GM12878 (cell line): ENCODE results near the gene CRTC3.

Experiments used
- FOS ChIP-seq: IDR thresholded peaks from 3 replicates; pipeline ENCODE4 v1.6.1; 2011; ENCODE audit warnings: borderline replicate concordance; ENCODE audit not compliant: insufficient read length; ENCODE audit errors: extremely low read depth
- HDAC2 ChIP-seq: fragments of 200-600 bp; sonication (generic); IDR thresholded peaks from 2 replicates; pipeline ENCODE4 v1.6.1; 2017
- MTA2 ChIP-seq: fragments of 450-650 bp; IDR thresholded peaks from 2 replicates; pipeline ENCODE4 v1.6.1; 2016; ENCODE audit warnings: low read depth, mild to moderate bottlenecking, moderate library complexity
- RAD21 ChIP-seq: IDR thresholded peaks from 2 replicates; pipeline ENCODE4 v1.6.1; 2011; ENCODE audit warnings: mild to moderate bottlenecking, low read depth, low read length, moderate library complexity; ENCODE audit not compliant: insufficient read depth
- TF ChIP-seq, protein P1 (sequence below), 3 experiments: IDR thresholded peaks in 2 of 3; conservative IDR thresholded peaks in 1 of 3; 2 replicates each; pipeline ENCODE4 v1.5.1; 2011; ENCODE audit warnings: low read depth in 3 of 3, low read length in 3 of 3, mild to moderate bottlenecking in 3 of 3, control low read depth in 2 of 3, moderate library complexity in 2 of 3, inconsistent platforms in 1 of 3, mixed read lengths in 1 of 3; ENCODE audit not compliant: control insufficient read depth in 2 of 3, insufficient read depth in 1 of 3; ENCODE audit errors: extremely low read depth in 1 of 3
- TF ChIP-seq, protein P2 (sequence below): IDR thresholded peaks from 2 replicates; pipeline ENCODE4 v1.6.1; 2012; ENCODE audit warnings: low read length, inconsistent platforms

DNA sequence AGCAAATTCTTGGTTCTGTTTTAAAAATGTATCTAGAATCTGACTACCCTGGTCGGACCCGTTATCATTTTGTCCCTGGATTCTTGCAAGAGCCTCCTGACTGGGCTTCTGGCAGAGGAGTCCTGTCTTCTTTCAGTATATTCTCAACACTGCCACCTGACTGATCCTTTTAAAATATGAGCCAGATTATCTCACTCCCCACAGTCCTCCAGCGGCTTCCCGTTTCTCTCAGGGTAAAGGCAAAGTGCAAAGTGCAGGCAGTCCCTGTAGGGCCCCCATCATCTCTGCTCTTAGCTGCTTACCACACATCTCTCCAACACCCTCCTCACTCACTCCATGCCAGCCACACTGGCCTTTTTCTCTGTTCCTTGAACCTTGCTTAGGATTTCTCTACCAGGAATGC is 28.4 kb downstream of the CRTC3 start:
- TF ChIP-seq HDAC2 (no peak), RAD21 (no peak), MTA2 (no peak), FOS (no peak)
- TF ChIP-seq, protein P1, sequence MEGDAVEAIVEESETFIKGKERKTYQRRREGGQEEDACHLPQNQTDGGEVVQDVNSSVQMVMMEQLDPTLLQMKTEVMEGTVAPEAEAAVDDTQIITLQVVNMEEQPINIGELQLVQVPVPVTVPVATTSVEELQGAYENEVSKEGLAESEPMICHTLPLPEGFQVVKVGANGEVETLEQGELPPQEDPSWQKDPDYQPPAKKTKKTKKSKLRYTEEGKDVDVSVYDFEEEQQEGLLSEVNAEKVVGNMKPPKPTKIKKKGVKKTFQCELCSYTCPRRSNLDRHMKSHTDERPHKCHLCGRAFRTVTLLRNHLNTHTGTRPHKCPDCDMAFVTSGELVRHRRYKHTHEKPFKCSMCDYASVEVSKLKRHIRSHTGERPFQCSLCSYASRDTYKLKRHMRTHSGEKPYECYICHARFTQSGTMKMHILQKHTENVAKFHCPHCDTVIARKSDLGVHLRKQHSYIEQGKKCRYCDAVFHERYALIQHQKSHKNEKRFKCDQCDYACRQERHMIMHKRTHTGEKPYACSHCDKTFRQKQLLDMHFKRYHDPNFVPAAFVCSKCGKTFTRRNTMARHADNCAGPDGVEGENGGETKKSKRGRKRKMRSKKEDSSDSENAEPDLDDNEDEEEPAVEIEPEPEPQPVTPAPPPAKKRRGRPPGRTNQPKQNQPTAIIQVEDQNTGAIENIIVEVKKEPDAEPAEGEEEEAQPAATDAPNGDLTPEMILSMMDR (IDR thresholded peaks at IDR 0.05 in 2 of 3, conservative IDR thresholded peaks at IDR 0.05 in 1 of 3; ENCODE audit: control insufficient read depth in 2 of 3, extremely low read depth in 1 of 3, insufficient read depth in 1 of 3, low read depth in 3 of 3, low read length in 3 of 3) = no peak
- TF ChIP-seq, protein P2, sequence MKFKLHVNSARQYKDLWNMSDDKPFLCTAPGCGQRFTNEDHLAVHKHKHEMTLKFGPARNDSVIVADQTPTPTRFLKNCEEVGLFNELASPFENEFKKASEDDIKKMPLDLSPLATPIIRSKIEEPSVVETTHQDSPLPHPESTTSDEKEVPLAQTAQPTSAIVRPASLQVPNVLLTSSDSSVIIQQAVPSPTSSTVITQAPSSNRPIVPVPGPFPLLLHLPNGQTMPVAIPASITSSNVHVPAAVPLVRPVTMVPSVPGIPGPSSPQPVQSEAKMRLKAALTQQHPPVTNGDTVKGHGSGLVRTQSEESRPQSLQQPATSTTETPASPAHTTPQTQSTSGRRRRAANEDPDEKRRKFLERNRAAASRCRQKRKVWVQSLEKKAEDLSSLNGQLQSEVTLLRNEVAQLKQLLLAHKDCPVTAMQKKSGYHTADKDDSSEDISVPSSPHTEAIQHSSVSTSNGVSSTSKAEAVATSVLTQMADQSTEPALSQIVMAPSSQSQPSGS = no peak
